ENCODE measurements around the gene TBC1D7. TPM values are rescaled to one million over a fixed set of nuclear protein-coding genes. Genes with fewer than 3 reads are reported as not detected.

Gene TBC1D7
- total RNA-seq, 1 donor from 2014 or later, result 35.4 TPM

DNA sequence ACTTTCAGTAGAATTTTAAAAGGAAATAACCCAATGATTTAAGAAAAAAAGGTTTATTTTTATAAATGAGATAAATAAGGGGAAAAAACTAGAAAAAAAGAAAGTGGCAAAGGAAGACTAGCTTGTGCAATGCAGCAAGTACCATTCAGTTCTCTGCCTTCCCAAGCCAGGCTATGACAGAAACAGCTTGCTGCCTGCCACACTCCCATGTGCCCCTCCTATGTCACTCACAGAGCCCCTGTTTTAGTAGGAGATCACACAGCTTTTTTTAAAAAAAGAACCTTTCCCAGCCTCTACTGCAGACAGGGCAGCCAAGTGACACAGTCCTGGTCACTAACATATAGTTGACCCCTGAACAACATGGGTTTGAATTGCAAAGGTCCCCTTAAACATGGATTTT lies 13.5 kb downstream of the TBC1D7 start:
- Mint-ChIP-seq H3K36me3 (ENCODE audit: low read depth) (peaks cover 8% of the 10 kb centered on the region), H3K27ac (ENCODE audit: unreplicated experiment) (no peak overlapping the region), H3K4me3 (no peak overlapping the region), H3K9me3 (no peaks in the 10 kb centered on the region), H3K27me3 (ENCODE audit: low read depth) (no peaks in the 10 kb centered on the region), H3K4me1 (no peaks in the 10 kb centered on the region)
- DNase-seq (ENCODE audit: low read depth, low spot score), result no peak
- TF ChIP-seq, protein P1, sequence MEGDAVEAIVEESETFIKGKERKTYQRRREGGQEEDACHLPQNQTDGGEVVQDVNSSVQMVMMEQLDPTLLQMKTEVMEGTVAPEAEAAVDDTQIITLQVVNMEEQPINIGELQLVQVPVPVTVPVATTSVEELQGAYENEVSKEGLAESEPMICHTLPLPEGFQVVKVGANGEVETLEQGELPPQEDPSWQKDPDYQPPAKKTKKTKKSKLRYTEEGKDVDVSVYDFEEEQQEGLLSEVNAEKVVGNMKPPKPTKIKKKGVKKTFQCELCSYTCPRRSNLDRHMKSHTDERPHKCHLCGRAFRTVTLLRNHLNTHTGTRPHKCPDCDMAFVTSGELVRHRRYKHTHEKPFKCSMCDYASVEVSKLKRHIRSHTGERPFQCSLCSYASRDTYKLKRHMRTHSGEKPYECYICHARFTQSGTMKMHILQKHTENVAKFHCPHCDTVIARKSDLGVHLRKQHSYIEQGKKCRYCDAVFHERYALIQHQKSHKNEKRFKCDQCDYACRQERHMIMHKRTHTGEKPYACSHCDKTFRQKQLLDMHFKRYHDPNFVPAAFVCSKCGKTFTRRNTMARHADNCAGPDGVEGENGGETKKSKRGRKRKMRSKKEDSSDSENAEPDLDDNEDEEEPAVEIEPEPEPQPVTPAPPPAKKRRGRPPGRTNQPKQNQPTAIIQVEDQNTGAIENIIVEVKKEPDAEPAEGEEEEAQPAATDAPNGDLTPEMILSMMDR (conservative IDR thresholded peaks at IDR 0.05), result no peak

DNA sequence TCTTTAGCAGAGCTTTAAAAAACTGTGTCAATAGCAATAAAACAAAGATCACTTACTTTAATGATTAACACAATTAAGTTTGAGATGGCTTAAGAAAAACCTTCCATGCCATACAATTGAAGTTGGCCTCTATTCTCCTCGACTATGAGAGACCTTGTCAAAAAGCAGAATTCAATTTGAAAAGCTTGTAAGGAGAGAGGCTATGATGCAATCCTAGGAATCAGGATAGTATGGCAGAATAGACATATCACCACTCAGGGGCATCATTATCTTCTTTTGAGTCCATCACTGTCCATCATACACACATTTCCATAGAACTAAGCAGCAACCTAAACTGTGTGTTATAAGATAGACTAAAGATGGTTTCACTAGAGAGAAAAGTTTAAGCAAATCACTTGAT lies 17.2 kb downstream of the TBC1D7 start:
- DNase-seq (ENCODE audit: low read depth, low spot score), result no peak
- H3K9me3 Mint-ChIP-seq, result no peaks in the 10 kb centered on the region
- H3K27ac Mint-ChIP-seq (ENCODE audit: unreplicated experiment), result no peak overlapping the region
- H3K4me1 Mint-ChIP-seq, result no peaks in the 10 kb centered on the region
- H3K36me3 Mint-ChIP-seq (ENCODE audit: low read depth), result peaks cover 11% of the 10 kb centered on the region
- no peaks in the 10 kb centered on the region for H3K27me3 Mint-ChIP-seq (ENCODE audit: low read depth)
- TF ChIP-seq, protein P1 (conservative IDR thresholded peaks at IDR 0.05), result no peak
- H3K4me3 Mint-ChIP-seq, result no peak overlapping the region

DNA sequence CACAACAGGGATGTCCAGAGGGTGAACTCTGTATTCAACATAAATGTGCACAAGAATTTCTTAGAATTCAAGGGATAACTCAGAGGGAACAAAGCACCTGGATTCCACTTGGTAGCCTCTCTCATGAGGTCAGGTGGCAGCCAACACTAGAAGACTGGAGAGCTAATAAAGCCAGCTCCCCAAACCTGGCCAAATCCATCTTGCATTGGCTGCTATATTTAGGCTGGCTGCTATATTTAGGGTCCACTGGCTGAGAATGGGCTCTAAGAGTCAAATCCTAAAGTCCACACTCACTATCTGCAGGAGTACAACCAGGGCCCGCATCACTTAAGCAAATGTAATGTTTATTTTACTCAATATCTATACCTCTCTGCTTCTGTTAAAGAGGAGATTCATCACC lies 20.0 kb downstream of the TBC1D7 start:
- Mint-ChIP-seq H3K36me3 (ENCODE audit: low read depth) (peaks cover 8% of the 10 kb centered on the region), H3K27ac (ENCODE audit: unreplicated experiment) (no peak overlapping the region), H3K9me3 (no peaks in the 10 kb centered on the region), H3K27me3 (ENCODE audit: low read depth) (no peaks in the 10 kb centered on the region), H3K4me3 (no peak overlapping the region), H3K4me1 (peaks cover 5% of the 10 kb centered on the region)
- TF ChIP-seq, protein P1 (conservative IDR thresholded peaks at IDR 0.05), result no peak
- no peak for DNase-seq (ENCODE audit: low read depth, low spot score)

DNA sequence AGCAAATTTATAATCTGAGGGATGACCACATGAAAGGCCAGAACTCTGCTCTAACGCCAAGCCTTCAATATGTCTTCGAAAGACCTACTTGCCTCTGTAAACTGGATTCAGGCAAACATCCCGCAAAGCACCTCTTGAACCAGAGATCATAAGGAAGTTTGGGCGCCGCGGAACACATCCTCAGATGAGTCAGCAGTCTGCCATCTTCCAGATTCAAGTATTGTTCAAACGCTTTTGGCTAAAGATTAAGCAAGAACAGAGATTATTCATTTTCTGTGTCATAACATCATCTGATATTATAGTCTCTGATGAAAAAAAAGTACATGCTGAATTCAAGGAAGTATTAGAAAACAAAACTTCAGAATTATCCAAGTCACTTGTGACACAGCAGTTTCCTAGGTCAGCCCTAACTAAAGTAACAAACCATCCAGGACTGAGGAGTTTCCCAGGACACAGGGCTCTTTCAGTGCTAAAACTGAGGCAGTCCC lies 20.8 kb downstream of the TBC1D7 start:
- DNase-seq (ENCODE audit: low read depth, low spot score), result no peak
- H3K9me3 Mint-ChIP-seq, result no peaks in the 10 kb centered on the region
- no peak overlapping the region for H3K4me3 Mint-ChIP-seq
- H3K27ac Mint-ChIP-seq (ENCODE audit: unreplicated experiment), result no peak overlapping the region
- H3K27me3 Mint-ChIP-seq (ENCODE audit: low read depth), result no peaks in the 10 kb centered on the region
- H3K36me3 Mint-ChIP-seq (ENCODE audit: low read depth), result peaks cover 9% of the 10 kb centered on the region
- TF ChIP-seq, protein P1 (conservative IDR thresholded peaks at IDR 0.05), result no peak
- peaks cover 13% of the 10 kb centered on the region for H3K4me1 Mint-ChIP-seq

DNA sequence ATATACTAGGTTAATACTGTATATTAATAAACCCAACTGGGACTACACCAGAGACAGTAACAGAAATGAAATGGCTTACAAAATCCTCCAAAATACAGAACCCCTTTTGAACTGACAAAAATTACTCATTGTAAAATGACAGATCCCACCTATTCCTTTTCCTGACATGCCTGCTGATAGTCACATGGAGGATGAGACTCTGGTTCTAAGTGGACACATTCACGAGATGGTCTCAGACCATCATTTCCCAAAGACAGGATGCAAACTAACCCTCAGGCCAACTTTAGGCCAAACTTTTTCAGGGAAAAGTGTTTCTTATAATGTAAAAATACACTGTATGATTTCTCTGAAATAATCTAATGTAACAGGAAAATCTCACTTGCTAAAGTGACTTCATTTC lies 22.5 kb downstream of the TBC1D7 start:
- Mint-ChIP-seq H3K36me3 (ENCODE audit: low read depth) (peaks cover 13% of the 10 kb centered on the region), H3K27ac (ENCODE audit: unreplicated experiment) (no peak overlapping the region), H3K4me3 (no peak overlapping the region), H3K27me3 (ENCODE audit: low read depth) (no peaks in the 10 kb centered on the region), H3K9me3 (no peaks in the 10 kb centered on the region), H3K4me1 (peaks cover 15% of the 10 kb centered on the region)
- TF ChIP-seq, protein P1 (conservative IDR thresholded peaks at IDR 0.05), result no peak
- no peak for DNase-seq (ENCODE audit: low read depth, low spot score)

DNA sequence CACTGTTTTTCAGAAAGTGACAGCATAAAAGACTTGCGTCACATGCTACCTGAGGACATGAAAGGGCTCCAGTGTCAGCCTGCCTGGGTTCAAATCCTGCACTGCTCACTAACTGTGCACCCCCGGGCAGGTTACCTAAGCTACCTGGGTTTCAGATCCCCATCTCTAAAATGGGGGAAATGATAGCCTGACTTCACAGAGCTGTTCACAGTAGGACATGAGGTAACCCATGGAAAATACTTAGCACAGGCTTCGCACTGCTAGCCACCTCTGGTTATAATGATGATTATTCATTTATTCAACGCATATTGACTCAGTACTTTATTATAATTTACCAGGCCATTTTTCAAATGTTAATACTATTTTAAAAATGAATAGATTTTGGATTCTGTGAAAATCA lies 23.0 kb downstream of the TBC1D7 start:
- Mint-ChIP-seq H3K4me3 (no peak overlapping the region), H3K4me1 (peaks cover 15% of the 10 kb centered on the region), H3K27ac (ENCODE audit: unreplicated experiment) (no peak overlapping the region), H3K9me3 (no peaks in the 10 kb centered on the region), H3K36me3 (ENCODE audit: low read depth) (peaks cover 16% of the 10 kb centered on the region), H3K27me3 (ENCODE audit: low read depth) (no peaks in the 10 kb centered on the region)
- DNase-seq (ENCODE audit: low read depth, low spot score), result no peak
- TF ChIP-seq, protein P1 (conservative IDR thresholded peaks at IDR 0.05), result no peak

Data from neural crest cell (in vitro differentiated cells).